Measurements from ENCODE around the gene ZNRF1. TPM values are rescaled to one million over a fixed set of nuclear protein-coding genes. Genes with fewer than 3 reads are reported as not detected.

Gene ZNRF1
- polyA plus RNA-seq, 2 of the 4 experiments (the other 2 are of a cell fraction) = 18.6 to 22.6 TPM

- TF ChIP-seq EHF (CRISPR knock-in tag; IDR thresholded peaks at IDR 0.05) (no peak), ZFP36 (IDR thresholded peaks at IDR 0.05; ENCODE audit: borderline replicate concordance, partially characterized antibody) (no peak)
- TF ChIP-seq, protein P1, sequence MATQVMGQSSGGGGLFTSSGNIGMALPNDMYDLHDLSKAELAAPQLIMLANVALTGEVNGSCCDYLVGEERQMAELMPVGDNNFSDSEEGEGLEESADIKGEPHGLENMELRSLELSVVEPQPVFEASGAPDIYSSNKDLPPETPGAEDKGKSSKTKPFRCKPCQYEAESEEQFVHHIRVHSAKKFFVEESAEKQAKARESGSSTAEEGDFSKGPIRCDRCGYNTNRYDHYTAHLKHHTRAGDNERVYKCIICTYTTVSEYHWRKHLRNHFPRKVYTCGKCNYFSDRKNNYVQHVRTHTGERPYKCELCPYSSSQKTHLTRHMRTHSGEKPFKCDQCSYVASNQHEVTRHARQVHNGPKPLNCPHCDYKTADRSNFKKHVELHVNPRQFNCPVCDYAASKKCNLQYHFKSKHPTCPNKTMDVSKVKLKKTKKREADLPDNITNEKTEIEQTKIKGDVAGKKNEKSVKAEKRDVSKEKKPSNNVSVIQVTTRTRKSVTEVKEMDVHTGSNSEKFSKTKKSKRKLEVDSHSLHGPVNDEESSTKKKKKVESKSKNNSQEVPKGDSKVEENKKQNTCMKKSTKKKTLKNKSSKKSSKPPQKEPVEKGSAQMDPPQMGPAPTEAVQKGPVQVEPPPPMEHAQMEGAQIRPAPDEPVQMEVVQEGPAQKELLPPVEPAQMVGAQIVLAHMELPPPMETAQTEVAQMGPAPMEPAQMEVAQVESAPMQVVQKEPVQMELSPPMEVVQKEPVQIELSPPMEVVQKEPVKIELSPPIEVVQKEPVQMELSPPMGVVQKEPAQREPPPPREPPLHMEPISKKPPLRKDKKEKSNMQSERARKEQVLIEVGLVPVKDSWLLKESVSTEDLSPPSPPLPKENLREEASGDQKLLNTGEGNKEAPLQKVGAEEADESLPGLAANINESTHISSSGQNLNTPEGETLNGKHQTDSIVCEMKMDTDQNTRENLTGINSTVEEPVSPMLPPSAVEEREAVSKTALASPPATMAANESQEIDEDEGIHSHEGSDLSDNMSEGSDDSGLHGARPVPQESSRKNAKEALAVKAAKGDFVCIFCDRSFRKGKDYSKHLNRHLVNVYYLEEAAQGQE (IDR thresholded peaks at IDR 0.05) = no peak
Measured at GRCh38 chr16:75074304-75074793, 75.5 kb downstream of the ZNRF1 start (continued).

- WGBS (ENCODE audit: missing lambda C conversion rate) = 93% methylated on average over 12 of the region's 12 CpGs
- FAIRE-seq (no peak), ATAC-seq (no peak), DNase-seq (ENCODE audit: low read depth in 1 of 2, low spot score in 1 of 2) (no peak)
- Histone ChIP-seq H3K27ac (no peak overlapping the region), H3K9me3 (no peaks in the 10 kb centered on the region), H3K4me2 (no peak overlapping the region), H3K4me1 (peaks cover 8% of the 10 kb centered on the region), H3K4me3 (no peak overlapping the region)
- ChIA-PET CTCF (interaction anchor here (2.7 kb wide), 1 partner anchor 36 kb away, joined by 8 read pairs; no protein-coding TSS in a partner anchor), POLR2A (no interaction called here)
- no peak for TF ChIP-seq GATA3 (IDR thresholded peaks at IDR 0.05; ENCODE audit: borderline replicate concordance)
- no peak for TF ChIP-seq SREBF2 (IDR thresholded peaks at IDR 0.05)
- TF ChIP-seq RFX5 (IDR thresholded peaks at IDR 0.05) = no peak
- TF ChIP-seq KDM1A (IDR thresholded peaks at IDR 0.05; ENCODE audit: low read depth) = no peak
- TF ChIP-seq FOSL2 (IDR thresholded peaks at IDR 0.05) = no peak
- TF ChIP-seq FOSL2 (CRISPR knock-in tag; IDR thresholded peaks at IDR 0.05) = no peak
- no peak for TF ChIP-seq ESRRA (IDR thresholded peaks at IDR 0.05; ENCODE audit: borderline replicate concordance, low read length)
- no peak for TF ChIP-seq RCOR1 (IDR thresholded peaks at IDR 0.05; ENCODE audit: low read depth, low read length)
- no peak for TF ChIP-seq MYC (IDR thresholded peaks at IDR 0.05; ENCODE audit: borderline replicate concordance, low read length)
- TF ChIP-seq HDAC2 (IDR thresholded peaks at IDR 0.05) = no peak
- TF ChIP-seq KDM5A (IDR thresholded peaks at IDR 0.05) = no peak
- no peak for TF ChIP-seq NFE2L2 (conservative IDR thresholded peaks at IDR 0.05; ENCODE audit: low read length)
Measured at GRCh38 chr16:75074920-75075687, 76.3 kb downstream of the ZNRF1 start.

GRCh38 chr16:75075688-75076268 is 77.0 kb downstream of the ZNRF1 start:
- DNase-seq (ENCODE audit: low read depth in 1 of 2, low spot score in 1 of 2) (no peak), FAIRE-seq (no peak), ATAC-seq (no peak)
- Histone ChIP-seq H3K27ac (no peak overlapping the region), H3K9me3 (no peaks in the 10 kb centered on the region), H3K4me2 (no peak overlapping the region), H3K4me3 (no peak overlapping the region), H3K4me1 (peaks cover 1% of the 10 kb centered on the region)
- TF ChIP-seq EHF (CRISPR knock-in tag; IDR thresholded peaks at IDR 0.05) (no peak), PBX3 (IDR thresholded peaks at IDR 0.05) (no peak), RFX5 (IDR thresholded peaks at IDR 0.05) (no peak), ZFP36 (IDR thresholded peaks at IDR 0.05; ENCODE audit: borderline replicate concordance, partially characterized antibody) (no peak), ESRRA (IDR thresholded peaks at IDR 0.05; ENCODE audit: borderline replicate concordance, low read length) (no peak), ZC3H11A (IDR thresholded peaks at IDR 0.05) (no peak), HEYL (CRISPR knock-in tag; IDR thresholded peaks at IDR 0.05) (no peak), POLR2A (IDR thresholded peaks at IDR 0.05; ENCODE audit: low read length) (no peak), MAZ (IDR thresholded peaks at IDR 0.05; ENCODE audit: borderline replicate concordance, low read depth, low read length) (no peak), SREBF2 (IDR thresholded peaks at IDR 0.05) (no peak), MAFK (IDR thresholded peaks at IDR 0.05; ENCODE audit: partially characterized antibody) (no peak), RNF2 (IDR thresholded peaks at IDR 0.05; ENCODE audit: borderline replicate concordance, low read depth) (no peak), CHD4 (IDR thresholded peaks at IDR 0.05; ENCODE audit: borderline replicate concordance) (no peak), RCOR1 (IDR thresholded peaks at IDR 0.05; ENCODE audit: low read depth, low read length) (no peak), KDM1A (IDR thresholded peaks at IDR 0.05; ENCODE audit: low read depth) (no peak), HOXA7 (CRISPR knock-in tag; IDR thresholded peaks at IDR 0.05) (no peak), NPAS2 (CRISPR knock-in tag; IDR thresholded peaks at IDR 0.05; ENCODE audit: borderline replicate concordance) (no peak), BHLHE40 (IDR thresholded peaks at IDR 0.05; ENCODE audit: low read depth, low read length) (no peak), ZSCAN20 (CRISPR knock-in tag; IDR thresholded peaks at IDR 0.05) (no peak)
- TF ChIP-seq, protein P2, sequence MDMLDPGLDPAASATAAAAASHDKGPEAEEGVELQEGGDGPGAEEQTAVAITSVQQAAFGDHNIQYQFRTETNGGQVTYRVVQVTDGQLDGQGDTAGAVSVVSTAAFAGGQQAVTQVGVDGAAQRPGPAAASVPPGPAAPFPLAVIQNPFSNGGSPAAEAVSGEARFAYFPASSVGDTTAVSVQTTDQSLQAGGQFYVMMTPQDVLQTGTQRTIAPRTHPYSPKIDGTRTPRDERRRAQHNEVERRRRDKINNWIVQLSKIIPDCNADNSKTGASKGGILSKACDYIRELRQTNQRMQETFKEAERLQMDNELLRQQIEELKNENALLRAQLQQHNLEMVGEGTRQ (IDR thresholded peaks at IDR 0.05) = no peak
- POLR2A ChIA-PET = no interaction called here
- CTCF ChIA-PET = interaction anchor here (2.7 kb wide), 1 partner anchor 36 kb away, joined by 8 read pairs; no protein-coding TSS in a partner anchor
- WGBS (ENCODE audit: missing lambda C conversion rate) = 91% methylated on average over 3 of the region's 3 CpGs

Data from A549 (cell line).